Measurements from ENCODE around the gene FAR2. TPM values are rescaled to one million over a fixed set of nuclear protein-coding genes. Genes with fewer than 3 reads are reported as not detected.

The FAR2 gene
- total and polyA plus RNA-seq, 2 donors (not counting 3 experiments of a cell fraction or from before 2014, with no cell fraction given) = 32.3 to 61.7 TPM

- dilution Hi-C loops (cut with MboI; ENCODE audit: extremely low pct_ligation_motif_present, low sequenced_read_pairs) = no loop called here
- no peak for FAIRE-seq
These were observed 95.2 kb downstream of the FAR2 start for GRCh38 chr12:29244159-29244765.

More at GRCh38 chr12:29244159-29244765, 95.2 kb downstream of the FAR2 start:
- no peak overlapping the region for H2AFZ ChIP-seq (ENCODE audit: low read depth, low read length)
- H3K9me1 ChIP-seq (replicated peaks; ENCODE audit: control insufficient read depth, extremely low read depth, insufficient read depth, low read length) = no peaks in the 10 kb centered on the region
- BruUV-seq (replicated peaks) = no TSS peak
- no peak overlapping the region for H3K4me2 ChIP-seq (ENCODE audit: insufficient read depth, low read length)
- no peak for TF ChIP-seq GATA2 (IDR thresholded peaks at IDR 0.05; ENCODE audit: insufficient read depth, insufficient read length, low read depth, low read length)
- no peak for TF ChIP-seq JUN (IDR thresholded peaks at IDR 0.05; ENCODE audit: borderline replicate concordance, insufficient read depth, insufficient read length, low read depth)
- no peak for TF ChIP-seq MYC (IDR thresholded peaks at IDR 0.05; ENCODE audit: low read depth, low read length)
- no peak for TF ChIP-seq EZH2 (IDR thresholded peaks at IDR 0.05; ENCODE audit: borderline replicate concordance, low read depth, low read length, severe bottlenecking)
- no peak for TF ChIP-seq FOS (IDR thresholded peaks at IDR 0.05; ENCODE audit: borderline replicate concordance, insufficient read depth, low read length)
- no peak for TF ChIP-seq POLR2A (IDR thresholded peaks at IDR 0.05; ENCODE audit: low read depth, low read length)
- TF ChIP-seq POLR2AphosphoS5 (IDR thresholded peaks at IDR 0.05; ENCODE audit: insufficient read depth, low read depth, low read length) = no peak
- TF ChIP-seq, protein P1, sequence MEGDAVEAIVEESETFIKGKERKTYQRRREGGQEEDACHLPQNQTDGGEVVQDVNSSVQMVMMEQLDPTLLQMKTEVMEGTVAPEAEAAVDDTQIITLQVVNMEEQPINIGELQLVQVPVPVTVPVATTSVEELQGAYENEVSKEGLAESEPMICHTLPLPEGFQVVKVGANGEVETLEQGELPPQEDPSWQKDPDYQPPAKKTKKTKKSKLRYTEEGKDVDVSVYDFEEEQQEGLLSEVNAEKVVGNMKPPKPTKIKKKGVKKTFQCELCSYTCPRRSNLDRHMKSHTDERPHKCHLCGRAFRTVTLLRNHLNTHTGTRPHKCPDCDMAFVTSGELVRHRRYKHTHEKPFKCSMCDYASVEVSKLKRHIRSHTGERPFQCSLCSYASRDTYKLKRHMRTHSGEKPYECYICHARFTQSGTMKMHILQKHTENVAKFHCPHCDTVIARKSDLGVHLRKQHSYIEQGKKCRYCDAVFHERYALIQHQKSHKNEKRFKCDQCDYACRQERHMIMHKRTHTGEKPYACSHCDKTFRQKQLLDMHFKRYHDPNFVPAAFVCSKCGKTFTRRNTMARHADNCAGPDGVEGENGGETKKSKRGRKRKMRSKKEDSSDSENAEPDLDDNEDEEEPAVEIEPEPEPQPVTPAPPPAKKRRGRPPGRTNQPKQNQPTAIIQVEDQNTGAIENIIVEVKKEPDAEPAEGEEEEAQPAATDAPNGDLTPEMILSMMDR (IDR thresholded peaks at IDR 0.05; ENCODE audit: extremely low read depth in 1 of 2, insufficient read depth in 1 of 2, low read depth in 1 of 2, low read length in 2 of 2) = no peak
- TF ChIP-seq, protein P2, sequence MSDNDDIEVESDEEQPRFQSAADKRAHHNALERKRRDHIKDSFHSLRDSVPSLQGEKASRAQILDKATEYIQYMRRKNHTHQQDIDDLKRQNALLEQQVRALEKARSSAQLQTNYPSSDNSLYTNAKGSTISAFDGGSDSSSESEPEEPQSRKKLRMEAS (IDR thresholded peaks at IDR 0.05; ENCODE audit: insufficient read depth, insufficient read length) = no peak
- ChIA-PET CTCF (interaction anchor here (1.6 kb wide), 1 partner anchor 9 kb away, joined by 6 read pairs; no protein-coding TSS in a partner anchor), POLR2A (no interaction called here)
- H3K27ac ChIP-seq (ENCODE audit: insufficient read depth, low read depth, low read length) = no peak overlapping the region
- no peak overlapping the region for H3K4me3 ChIP-seq (replicated peaks in 1 of 3; ENCODE audit: insufficient read depth in 1 of 3, low read depth in 1 of 3, low read length in 3 of 3)
- no peak overlapping the region for H3K9ac ChIP-seq (replicated peaks; ENCODE audit: extremely low read depth, insufficient read depth, low read length)
- no peak for DNase-seq (ENCODE audit: low read depth, low spot score)
- no peaks in the 10 kb centered on the region for H3K27me3 ChIP-seq (ENCODE audit: control insufficient read depth in 2 of 2, insufficient read depth in 2 of 2, low read length in 2 of 2)
- H4K20me1 ChIP-seq (replicated peaks; ENCODE audit: control insufficient read depth, extremely low read depth, insufficient read depth, low read length) = no peaks in the 10 kb centered on the region
- no peaks in the 10 kb centered on the region for H3K36me3 ChIP-seq (ENCODE audit: control insufficient read depth in 2 of 2, extremely low read depth in 1 of 2, insufficient read depth in 2 of 2, low read length in 2 of 2)
- no peaks in the 10 kb centered on the region for H3K9me3 ChIP-seq (replicated peaks; ENCODE audit: control insufficient read depth, insufficient read depth, low read length)
- intact Hi-C loops (cut with micrococcal nuclease) = loop anchor here (5.0 kb wide), 2 partner anchors 73 to 157 kb away; no protein-coding TSS in a partner anchor
- H3K4me1 ChIP-seq (ENCODE audit: control insufficient read depth, extremely low read depth, insufficient read depth, low read length) = peaks cover 51% of the 10 kb centered on the region
- H3K79me2 ChIP-seq (ENCODE audit: control insufficient read depth, insufficient read depth, low read length) = peaks cover 6% of the 10 kb centered on the region

All from endothelial cell of umbilical vein (primary cell).